Heart left ventricle (tissue), 13 donors: ENCODE data around the gene SHTN1.

Experiments used
- POLR2A ChIP-seq, 2 donors: fragments of 450-650 bp; IDR thresholded peaks; one replicate each; pipeline ENCODE4 v1.6.1; 2017; ENCODE audit warnings: antibody characterized with exemption in 2 of 2, mild to moderate bottlenecking in 2 of 2, moderate library complexity in 2 of 2
- TF ChIP-seq, protein P1 (sequence below), 12 donors: fragments of 200-600 bp; sonication (generic) in 4 of 12; IDR thresholded peaks; one replicate each; pipeline versions ENCODE4 v1.5.0 to v1.8.0; 2018 to 2022; ENCODE audit warnings: antibody characterized with exemption in 12 of 12, mild to moderate bottlenecking in 5 of 12
- donor health status: ischemic (EF 13 %, LVEDD 7.1; RV severe dilation, severe dysfunction).
- donor health status: DM: no; HTN: yes; CAD: no.
- donor health status: DM: no; HTN: no; CAD: no.
- donor health status: ischemic (EF 25% LVEDD 6.9; RV normal size, moderate dysfunction).
- donor health status: ischemic (EF 25% LVEDD 5.7; RV mildly dilated, moderate dysfunction).
- donor health status: ischemic (EF 35%, LVEDD 5.7; RV mildly dilated, moderate dysfunction).
- donor health status: nonischemic (EF 11% LVEDD 7.7; RV severe dilation, severe dysfunction).
- donor health status: DM: yes; HTN: yes; CAD: no.
- donor health status: PGD.
- donor health status: ischemic (EF 29% LVEDD 5.4; RV normal size, mild dysfunction).
- donor health status: nonischemic (EF 23%, LVEDD 6.1; RV moderate dilation, normal function).

DNA sequence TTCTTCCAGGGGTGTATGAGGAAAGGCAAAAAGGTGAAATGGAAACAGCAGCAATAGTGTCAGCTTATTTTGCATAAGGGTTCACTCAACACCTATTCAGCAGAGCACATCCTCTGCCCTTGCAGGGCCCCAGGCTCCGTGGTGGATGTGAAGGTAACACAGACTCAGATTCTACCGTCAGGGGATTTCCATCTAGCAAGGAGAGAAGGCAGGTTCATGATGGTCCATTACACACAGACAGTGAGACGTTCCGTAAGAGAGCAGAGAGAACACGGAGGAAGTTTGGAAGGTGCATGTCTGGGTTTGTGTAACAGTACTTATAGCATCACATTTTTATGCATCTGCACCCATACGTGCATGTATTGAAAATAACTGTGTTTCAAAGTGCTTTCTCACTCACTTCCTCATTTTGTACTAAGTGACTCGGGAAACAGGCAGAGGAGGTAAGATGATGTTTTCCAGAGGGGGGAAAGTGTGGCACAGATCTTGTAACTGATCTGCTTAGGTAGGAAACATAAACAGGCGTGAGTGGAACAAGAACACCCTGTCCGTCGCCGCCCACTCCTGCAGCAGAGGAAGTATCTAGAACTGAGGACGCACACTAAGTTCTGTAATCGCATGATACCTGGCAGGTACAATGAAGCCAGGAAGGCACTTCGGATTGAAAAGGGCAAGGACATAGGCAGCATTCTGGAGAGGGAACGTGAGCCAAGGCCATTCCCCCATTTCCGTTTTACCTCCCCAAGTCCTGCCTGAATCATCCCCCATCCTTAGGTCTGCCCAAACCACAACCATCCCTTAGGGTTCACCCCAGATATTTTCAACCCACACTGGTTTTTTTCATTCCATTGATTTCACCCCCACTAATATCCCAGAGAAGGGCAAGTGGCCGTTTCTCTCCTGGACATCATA, 156.7 kb downstream of the SHTN1 start:
- TF ChIP-seq, protein P1, sequence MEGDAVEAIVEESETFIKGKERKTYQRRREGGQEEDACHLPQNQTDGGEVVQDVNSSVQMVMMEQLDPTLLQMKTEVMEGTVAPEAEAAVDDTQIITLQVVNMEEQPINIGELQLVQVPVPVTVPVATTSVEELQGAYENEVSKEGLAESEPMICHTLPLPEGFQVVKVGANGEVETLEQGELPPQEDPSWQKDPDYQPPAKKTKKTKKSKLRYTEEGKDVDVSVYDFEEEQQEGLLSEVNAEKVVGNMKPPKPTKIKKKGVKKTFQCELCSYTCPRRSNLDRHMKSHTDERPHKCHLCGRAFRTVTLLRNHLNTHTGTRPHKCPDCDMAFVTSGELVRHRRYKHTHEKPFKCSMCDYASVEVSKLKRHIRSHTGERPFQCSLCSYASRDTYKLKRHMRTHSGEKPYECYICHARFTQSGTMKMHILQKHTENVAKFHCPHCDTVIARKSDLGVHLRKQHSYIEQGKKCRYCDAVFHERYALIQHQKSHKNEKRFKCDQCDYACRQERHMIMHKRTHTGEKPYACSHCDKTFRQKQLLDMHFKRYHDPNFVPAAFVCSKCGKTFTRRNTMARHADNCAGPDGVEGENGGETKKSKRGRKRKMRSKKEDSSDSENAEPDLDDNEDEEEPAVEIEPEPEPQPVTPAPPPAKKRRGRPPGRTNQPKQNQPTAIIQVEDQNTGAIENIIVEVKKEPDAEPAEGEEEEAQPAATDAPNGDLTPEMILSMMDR (IDR thresholded peaks at IDR 0.05), result no peak
- no peak for TF ChIP-seq POLR2A (IDR thresholded peaks at IDR 0.05)
